H1 (cell line): Measurements from ENCODE around the gene KCNK3. TPM values are rescaled to one million over a fixed set of nuclear protein-coding genes. Genes with fewer than 3 reads are reported as not detected.

ENCODE experiments used
- CTCF ChIA-PET: fragments of 300-600 bp; sonication (Branson Sonifier 250); formaldehyde crosslinking; loops from one replicate; lab custom pipeline; 2021; ENCODE audit not compliant: partially characterized antibody; lab: Charles Lee
- POLR2A ChIA-PET: fragments of 300-600 bp; sonication (Branson Sonifier 250); formaldehyde crosslinking; loops from one replicate; lab custom pipeline; 2021; ENCODE audit warnings: inconsistent platforms; ENCODE audit not compliant: partially characterized antibody; lab: Charles Lee
- DNase-seq, 2 experiments: peaks; one replicate each; pipeline versions ENCODE4 v3.0.0 to v3.0.0-alpha.2; 2010 to 2022; ENCODE audit warnings: low spot score in 2 of 2, low read depth in 1 of 2, mixed read lengths in 1 of 2
- FAIRE-seq: peaks from 2 replicates; lab custom pipeline; 2011; peaks lifted over from hg19 to GRCh38; lab: Jason Lieb, UNC
- H2AFZ ChIP-seq: 2 replicates; pipeline ENCODE4 v1.8.1; 2012; ENCODE audit warnings: low read length, inconsistent platforms
- H2AK5ac ChIP-seq: 2 replicates; pipeline ENCODE4 v1.6.1; 2013; ENCODE audit warnings: low read depth, low read length
- H2BK120ac ChIP-seq: replicated peaks from 2 replicates; pipeline ENCODE3; 2013; ENCODE audit warnings: low read depth, low read length, inconsistent platforms
- H2BK12ac ChIP-seq: 2 replicates; pipeline ENCODE4 v1.6.1; 2013; ENCODE audit warnings: low read depth, low read length
- H2BK15ac ChIP-seq: 2 replicates; pipeline ENCODE4 v1.6.1; 2013; ENCODE audit warnings: low read length
- H2BK20ac ChIP-seq: 2 replicates; pipeline ENCODE4 v1.6.1; 2013; ENCODE audit warnings: low read length
- H2BK5ac ChIP-seq: 2 replicates; pipeline ENCODE4 v1.6.1; 2013; ENCODE audit warnings: low read depth, low read length
- H3K14ac ChIP-seq: 2 replicates; pipeline ENCODE4 v1.6.1; 2013; ENCODE audit warnings: inconsistent platforms; ENCODE audit not compliant: insufficient read length
- H3K18ac ChIP-seq: 2 replicates; pipeline ENCODE4 v1.6.1; 2013; ENCODE audit warnings: low read length; ENCODE audit errors: extremely low read depth
- H3K23ac ChIP-seq: 2 replicates; pipeline ENCODE4 v1.6.1; 2013; ENCODE audit warnings: inconsistent platforms; ENCODE audit not compliant: insufficient read length
- H3K23me2 ChIP-seq: 2 replicates; pipeline ENCODE4 v1.6.1; 2013; ENCODE audit warnings: low read depth, low read length
- H3K27ac ChIP-seq: 2 replicates; pipeline ENCODE4 v1.6.1; 2011; ENCODE audit warnings: low read depth, low read length, inconsistent platforms
- H3K27me3 ChIP-seq, 4 experiments: replicated peaks in 1 of 4; 1 replicate in 1 of 4; 2 replicates in 3 of 4; pipeline versions ENCODE4 v1.6.1 to v1.8.1; 2011 to 2013; ENCODE audit warnings: low read length in 3 of 4, mild to moderate bottlenecking in 3 of 4, inconsistent platforms in 2 of 4, mixed read lengths in 2 of 4, moderate library complexity in 1 of 4; ENCODE audit not compliant: control insufficient read depth in 3 of 4, insufficient read depth in 3 of 4; ENCODE audit errors: extremely low read depth in 1 of 4
- H3K36me3 ChIP-seq, 4 experiments: 2 replicates each; pipeline versions ENCODE4 v1.6.1 to v1.8.1; 2011 to 2013; ENCODE audit warnings: mild to moderate bottlenecking in 4 of 4, low read length in 3 of 4, moderate library complexity in 2 of 4, control low read depth in 1 of 4, inconsistent platforms in 1 of 4; ENCODE audit not compliant: insufficient read depth in 4 of 4, control insufficient read depth in 2 of 4
- H3K4ac ChIP-seq: replicated peaks from 2 replicates; pipeline ENCODE3; 2013; ENCODE audit warnings: low read length, low read depth, mixed read lengths, inconsistent platforms; ENCODE audit not compliant: insufficient read length
- H3K4me1 ChIP-seq, 4 experiments: replicated peaks in 1 of 4; 1 replicate in 1 of 4; 2 replicates in 3 of 4; pipeline versions ENCODE4 v1.6.1 to v1.8.1; 2011 to 2013; ENCODE audit warnings: low read length in 3 of 4, inconsistent platforms in 2 of 4, mixed read lengths in 1 of 4; ENCODE audit not compliant: insufficient read depth in 4 of 4, control insufficient read depth in 3 of 4
- H3K4me2 ChIP-seq, 2 experiments: 2 replicates each; pipeline versions ENCODE4 v1.6.1 to v1.8.1; 2011 to 2013; ENCODE audit warnings: low read depth in 2 of 2, low read length in 2 of 2, control low read depth in 1 of 2, inconsistent platforms in 1 of 2, mild to moderate bottlenecking in 1 of 2; ENCODE audit not compliant: insufficient read depth in 1 of 2
- H3K4me3 ChIP-seq, 4 experiments: fragments of 200-600, 300-600 bp in 1 of 4; sonication (generic), shearing (Covaris generic), sonication (Bioruptor Twin) in 1 of 4; 2 replicates each; pipeline versions ENCODE4 v1.5.1 to v1.8.1; 2011 to 2016; ENCODE audit warnings: low read length in 4 of 4, low read depth in 3 of 4, control low read depth in 2 of 4, inconsistent platforms in 2 of 4, mild to moderate bottlenecking in 2 of 4, mixed read lengths in 1 of 4, moderate library complexity in 1 of 4; ENCODE audit not compliant: insufficient read depth in 2 of 4; ENCODE audit errors: extremely low read depth in 1 of 4
- H3K56ac ChIP-seq: replicated peaks from 2 replicates; pipeline ENCODE3; 2013; ENCODE audit warnings: low read depth, mild to moderate bottlenecking, mixed read lengths, low read length, inconsistent platforms; ENCODE audit not compliant: insufficient read length
- H3K79me1 ChIP-seq: 2 replicates; pipeline ENCODE4 v1.6.1; 2013; ENCODE audit warnings: low read depth, low read length, control low read depth
- H3K79me2 ChIP-seq, 2 experiments: 2 replicates each; pipeline versions ENCODE4 v1.6.1 to v1.8.1; 2012 to 2013; ENCODE audit warnings: low read length in 2 of 2, mild to moderate bottlenecking in 2 of 2, inconsistent platforms in 1 of 2; ENCODE audit not compliant: insufficient read depth in 2 of 2, control insufficient read depth in 1 of 2
- H3K9ac ChIP-seq, 4 experiments: replicated peaks in 1 of 4; 1 replicate in 1 of 4; 2 replicates in 3 of 4; pipeline versions ENCODE4 v1.6.1 to v1.8.1; 2011 to 2013; ENCODE audit warnings: low read depth in 3 of 4, low read length in 3 of 4, control low read depth in 2 of 4, mild to moderate bottlenecking in 2 of 4, moderate library complexity in 2 of 4, inconsistent platforms in 1 of 4; ENCODE audit errors: extremely low read depth in 1 of 4
- H3K9me3 ChIP-seq, 2 experiments: 2 replicates each; pipeline versions ENCODE4 v1.6.1 to v1.8.1; 2012 to 2013; ENCODE audit warnings: mild to moderate bottlenecking in 2 of 2, moderate library complexity in 2 of 2, control low read depth in 1 of 2, inconsistent platforms in 1 of 2, low read depth in 1 of 2, low read length in 1 of 2, mixed read lengths in 1 of 2; ENCODE audit not compliant: insufficient read depth in 2 of 2
- H4K20me1 ChIP-seq, 2 experiments: replicated peaks in 1 of 2; 2 replicates each; pipeline versions ENCODE3 to v1.8.1; 2011 to 2013; ENCODE audit warnings: inconsistent platforms in 2 of 2, low read length in 2 of 2, mild to moderate bottlenecking in 1 of 2; ENCODE audit not compliant: insufficient read depth in 2 of 2, control insufficient read depth in 1 of 2
- H4K5ac ChIP-seq: 2 replicates; pipeline ENCODE4 v1.6.1; 2013; ENCODE audit warnings: low read length, low read depth, mixed read lengths, inconsistent platforms; ENCODE audit not compliant: insufficient read length
- H4K8ac ChIP-seq: 2 replicates; pipeline ENCODE4 v1.8.0; 2013; ENCODE audit warnings: mild to moderate bottlenecking, moderate library complexity, low read length, inconsistent platforms; ENCODE audit not compliant: insufficient read depth; ENCODE audit errors: extremely low read depth
- H4K91ac ChIP-seq: replicated peaks from 2 replicates; pipeline ENCODE3; 2013; ENCODE audit warnings: low read length, mixed read lengths, inconsistent platforms; ENCODE audit not compliant: insufficient read length
- CEBPB ChIP-seq: IDR thresholded peaks from 2 replicates; pipeline ENCODE4 v1.6.1; 2012; ENCODE audit warnings: low read depth, low read length
- CTBP2 ChIP-seq: IDR thresholded peaks from 2 replicates; pipeline ENCODE4 v1.7.0; 2011; ENCODE audit warnings: borderline replicate concordance, mild to moderate bottlenecking, moderate library complexity, mixed read lengths, low read length; ENCODE audit not compliant: insufficient read depth, insufficient read length
- NANOG ChIP-seq: IDR thresholded peaks from 2 replicates; pipeline ENCODE4 v1.6.1; 2011; ENCODE audit warnings: low read length, low read depth, mild to moderate bottlenecking, inconsistent platforms; ENCODE audit not compliant: insufficient read depth, poor library complexity, severe bottlenecking
- POLR2A ChIP-seq, 2 experiments: IDR thresholded peaks; 1 replicate in 1 of 2; 2 replicates in 1 of 2; pipeline ENCODE4 v1.6.1; 2011; ENCODE audit warnings: low read depth in 2 of 2, low read length in 2 of 2, mild to moderate bottlenecking in 2 of 2; ENCODE audit errors: control extremely low read depth in 1 of 2
- RBBP5 ChIP-seq: IDR thresholded peaks from 2 replicates; pipeline ENCODE4 v1.7.1; 2012; ENCODE audit warnings: low read depth, mild to moderate bottlenecking, inconsistent platforms, low read length, moderate library complexity, borderline replicate concordance
- SIRT6 ChIP-seq: IDR thresholded peaks from one replicate; pipeline ENCODE4 v1.7.1; 2012; ENCODE audit warnings: low read length, inconsistent platforms
- TAF7 ChIP-seq: optimal IDR thresholded peaks from 2 replicates; pipeline ENCODE3; 2011; ENCODE audit warnings: low read depth, mild to moderate bottlenecking, inconsistent platforms, low read length, moderate library complexity, borderline replicate concordance
- WGBS, 2 experiments: shearing (Covaris generic) in 1 of 2; methylation state at CpG; one replicate each; pipeline versions ENCODE4 v1.1.6 to v1.1.7; 2013 to 2015; ENCODE audit warnings: low lambda C conversion rate in 2 of 2, mixed read lengths in 2 of 2, inconsistent platforms in 1 of 2, low coverage in 1 of 2, missing lambda C conversion rate in 1 of 2; ENCODE audit not compliant: insufficient replicate concordance in 2 of 2, insufficient coverage in 1 of 2, insufficient read length in 1 of 2; ENCODE audit errors: extremely low coverage in 1 of 2, missing lambda C conversion rate in 1 of 2; 5-methylcytosine and 5-hydroxymethylcytosine counted together
- polyA plus RNA-seq, 7 experiments: library from polyadenylated mRNA; depleted of rRNA in 3 of 7; stranded (reverse) in 5 of 7; unstranded in 2 of 7; fragments of >200 nt in 5 of 7; fragments of 200-250 nt in 2 of 7; gene quantifications; 1 replicate in 5 of 7; 2 replicates in 1 of 7; 4 replicates in 1 of 7; pipeline versions ENCODE4 v1.2.1 to v1.2.3, GENCODE V29; 2011 to 2013; ENCODE audit warnings: missing spikeins in 2 of 7, mixed read lengths in 2 of 7
- total RNA-seq: library from RNA; stranded (reverse); fragmentation: NEBNext Ultra II Directional; extraction: Animal tissue kit (Norgen Biotek cat#: 25700); gene quantifications from 2 replicates; pipeline ENCODE4 v1.2.1, GENCODE V29; 2021

Gene KCNK3
- total and polyA plus RNA-seq, 2 of the 8 experiments (the other 6 are each of a cell fraction or from before 2014, with no cell fraction given) = 0.29 to 0.30 TPM

DNA sequence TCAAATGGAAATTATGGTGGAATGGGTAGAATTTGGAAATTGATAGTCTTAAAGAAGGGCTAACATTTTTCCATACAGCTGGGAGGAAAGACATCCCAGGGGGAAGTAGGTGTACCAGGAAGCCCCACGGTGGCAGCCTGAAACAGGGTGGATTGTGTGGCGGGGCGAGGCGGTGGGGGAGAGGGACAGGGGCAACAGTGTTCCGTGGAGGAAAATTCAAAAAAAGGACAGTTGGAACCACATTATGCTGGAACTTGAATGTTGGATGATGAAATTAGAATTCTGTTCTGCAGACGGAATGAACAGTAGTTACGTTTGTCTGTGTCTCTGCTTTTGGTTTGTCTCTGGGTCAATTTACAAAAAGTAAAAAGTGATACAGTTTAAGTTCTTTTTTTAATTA, 40.7 kb upstream of the KCNK3 start:
- no peak for FAIRE-seq
- no peak for TF ChIP-seq SIRT6
- TF ChIP-seq TAF7 = no peak
- no peak for TF ChIP-seq POLR2A (IDR thresholded peaks at IDR 0.05; ENCODE audit: control extremely low read depth in 1 of 2, low read depth in 2 of 2, low read length in 2 of 2)
- no peak for TF ChIP-seq CEBPB
- TF ChIP-seq CTBP2 = no peak
- no peak for TF ChIP-seq NANOG
- TF ChIP-seq RBBP5 = no peak

More for the DNA sequence above, 40.7 kb upstream of the KCNK3 start:
- Histone ChIP-seq H3K79me1 (no peaks in the 10 kb centered on the region), H4K20me1 (no peaks in the 10 kb centered on the region), H2BK20ac (no peak overlapping the region), H3K4me3 (no peak overlapping the region), H3K9ac (no peak overlapping the region), H4K5ac (no peak overlapping the region), H3K4me1 (peaks cover 3 to 13% (median 6%) of the 10 kb centered on the region in 4 experiments), H3K27ac (no peak overlapping the region), H3K9me3 (no peaks in the 10 kb centered on the region), H3K18ac (no peak overlapping the region), H3K4me2 (no peak overlapping the region), H3K79me2 (no peaks in the 10 kb centered on the region), H3K56ac (no peak overlapping the region), H2BK15ac (no peak overlapping the region), H3K23me2 (no peaks in the 10 kb centered on the region), H2BK120ac (no peak overlapping the region), H3K14ac (no peak overlapping the region), H3K23ac (no peak overlapping the region), H2BK5ac (no peak overlapping the region), H2AK5ac (no peak overlapping the region), H4K8ac (no peak overlapping the region), H3K36me3 (no peaks in the 10 kb centered on the region), H3K27me3 (peaks cover 0 to 3% (median 0%) of the 10 kb centered on the region in 4 experiments; a peak in 2 of 7 replicates), H4K91ac (no peak overlapping the region), H2BK12ac (no peak overlapping the region), H3K4ac (no peak overlapping the region), H2AFZ (no peak overlapping the region)
- ChIA-PET POLR2A (no interaction called here), CTCF (interaction anchor here (0.9 to 1.6 kb wide), 4 partner anchors 12 to 131 kb away, joined by 3 read pairs; no protein-coding TSS in a partner anchor)
- no peak for DNase-seq
- WGBS, 2 experiments = 90% methylated on average over 7 of the region's 7 CpGs; no CpG with 5 or more reads in 1 of the 2 experiments
